Panc1 (cell line): ENCODE data around the gene PHYH.

ENCODE experiments used
- POLR2AphosphoS5 ChIP-seq: IDR thresholded peaks from 2 replicates; pipeline ENCODE4 v1.6.1; 2012; ENCODE audit warnings: mild to moderate bottlenecking, low read depth, low read length, moderate library complexity
- TF ChIP-seq, protein P1 (sequence below): fragments of 450-650 bp; IDR thresholded peaks from 2 replicates; pipeline ENCODE4 v1.5.1; 2017; ENCODE audit warnings: mild to moderate bottlenecking

GRCh38 chr10:13348216-13349017, 48.6 kb upstream of the PHYH start, which contains the start of gene SEPHS1:
- TF ChIP-seq, protein P1, sequence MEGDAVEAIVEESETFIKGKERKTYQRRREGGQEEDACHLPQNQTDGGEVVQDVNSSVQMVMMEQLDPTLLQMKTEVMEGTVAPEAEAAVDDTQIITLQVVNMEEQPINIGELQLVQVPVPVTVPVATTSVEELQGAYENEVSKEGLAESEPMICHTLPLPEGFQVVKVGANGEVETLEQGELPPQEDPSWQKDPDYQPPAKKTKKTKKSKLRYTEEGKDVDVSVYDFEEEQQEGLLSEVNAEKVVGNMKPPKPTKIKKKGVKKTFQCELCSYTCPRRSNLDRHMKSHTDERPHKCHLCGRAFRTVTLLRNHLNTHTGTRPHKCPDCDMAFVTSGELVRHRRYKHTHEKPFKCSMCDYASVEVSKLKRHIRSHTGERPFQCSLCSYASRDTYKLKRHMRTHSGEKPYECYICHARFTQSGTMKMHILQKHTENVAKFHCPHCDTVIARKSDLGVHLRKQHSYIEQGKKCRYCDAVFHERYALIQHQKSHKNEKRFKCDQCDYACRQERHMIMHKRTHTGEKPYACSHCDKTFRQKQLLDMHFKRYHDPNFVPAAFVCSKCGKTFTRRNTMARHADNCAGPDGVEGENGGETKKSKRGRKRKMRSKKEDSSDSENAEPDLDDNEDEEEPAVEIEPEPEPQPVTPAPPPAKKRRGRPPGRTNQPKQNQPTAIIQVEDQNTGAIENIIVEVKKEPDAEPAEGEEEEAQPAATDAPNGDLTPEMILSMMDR: no peak
- no peak for TF ChIP-seq POLR2AphosphoS5
